Measurements from ENCODE around the gene OR1F1. TPM values are rescaled to one million over a fixed set of nuclear protein-coding genes. Genes with fewer than 3 reads are reported as not detected.

The OR1F1 gene
- total and polyA plus RNA-seq, 12 donors: not detected

GRCh38 chr16:3145660-3146059 is 42.3 kb upstream of the OR1F1 start:
- TF ChIP-seq CTCF (IDR thresholded peaks at IDR 0.05): no peak
- peaks cover 2 to 40% (median 18%) of the 10 kb centered on the region in 9 donors for H3K4me1 ChIP-seq
- no peaks in the 10 kb centered on the region for H3K9me3 ChIP-seq
- H3K36me3 ChIP-seq: peaks cover 0 to 27% (median 19%) of the 10 kb centered on the region in 9 donors
- no peak for ATAC-seq
- no peak overlapping the region for H3K4me3 ChIP-seq
- DNase-seq: no peak
- H3K27ac ChIP-seq: peak overlapping the region in 1 of 10 donors; percentile 94
- no peaks in the 10 kb centered on the region for H3K27me3 ChIP-seq
- WGBS, 2 donors: 69 to 72% methylated on average over 12 of the region's 12 CpGs
- intact Hi-C loops (cut with DNase I): no loop called here

DNA sequence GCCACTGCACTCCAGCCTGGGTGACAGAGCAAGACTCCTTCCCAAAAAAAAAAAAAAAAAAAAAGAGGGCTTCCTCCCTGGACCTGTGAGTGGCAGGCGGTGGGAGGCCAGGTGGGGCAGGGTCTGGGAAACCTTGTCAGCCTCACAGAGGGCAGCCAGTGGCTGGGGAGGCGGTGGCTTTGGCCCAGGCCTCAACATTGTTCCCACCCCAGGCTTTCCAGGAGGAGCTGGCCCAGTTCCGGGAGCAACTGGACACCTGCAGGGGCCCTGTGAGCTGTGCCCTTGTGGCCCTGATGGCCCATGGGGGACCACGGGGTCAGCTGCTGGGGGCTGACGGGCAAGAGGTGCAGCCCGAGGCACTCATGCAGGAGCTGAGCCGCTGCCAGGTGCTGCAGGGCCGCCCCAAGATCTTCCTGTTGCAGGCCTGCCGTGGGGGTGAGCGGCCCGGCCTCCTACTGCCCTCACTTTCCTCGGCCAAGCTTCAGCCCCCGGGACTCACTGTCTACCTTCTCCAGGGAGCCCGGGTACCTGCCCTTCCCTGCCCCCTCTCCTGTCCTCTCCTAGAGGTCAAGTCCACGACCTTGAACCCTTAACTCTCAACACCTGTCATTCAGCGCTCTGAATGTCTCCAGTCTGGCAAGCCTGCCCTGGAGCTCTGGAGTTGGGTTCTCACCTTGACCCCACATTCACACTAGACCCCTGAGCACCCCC is 40.8 kb upstream of the OR1F1 start:
- peaks cover 0 to 7% (median 0%) of the 10 kb centered on the region in 7 donors for H3K27me3 ChIP-seq
- no peak for DNase-seq
- intact Hi-C loops (cut with DNase I): no loop called here
- H3K27ac ChIP-seq: no peak overlapping the region
- no peak overlapping the region for H3K4me3 ChIP-seq
- no peak for TF ChIP-seq CTCF (IDR thresholded peaks at IDR 0.05)
- WGBS, 2 donors: 89 to 94% methylated on average over 15 to 16 of the region's 16 CpGs
- H3K9me3 ChIP-seq: no peaks in the 10 kb centered on the region
- ATAC-seq: no peak
- peaks cover 0 to 11% (median 6%) of the 10 kb centered on the region in 9 donors for H3K36me3 ChIP-seq
- H3K4me1 ChIP-seq: peaks cover 5 to 56% (median 32%) of the 10 kb centered on the region in 9 donors

DNA sequence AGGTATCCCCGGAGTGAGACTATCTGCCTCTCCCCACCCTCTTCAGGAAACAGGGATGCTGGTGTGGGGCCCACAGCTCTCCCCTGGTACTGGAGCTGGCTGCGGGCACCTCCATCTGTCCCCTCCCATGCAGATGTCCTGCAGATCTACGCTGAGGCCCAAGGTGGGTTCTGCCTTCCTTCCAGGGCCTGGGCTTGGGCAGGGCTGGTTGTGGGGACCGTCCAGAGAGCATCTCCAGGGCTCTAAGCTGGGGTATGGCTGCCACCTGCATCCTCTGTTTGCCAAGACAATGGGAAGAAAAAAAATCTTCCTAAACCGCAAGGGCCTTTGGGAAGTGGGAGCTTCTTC is 40.3 kb upstream of the OR1F1 start:
- no peaks in the 10 kb centered on the region for H3K9me3 ChIP-seq
- H3K27ac ChIP-seq: no peak overlapping the region
- DNase-seq (no peak), ATAC-seq (no peak)
- 91 to 92% methylated on average over 5 of the region's 5 CpGs for WGBS, 2 donors
- H3K4me3 ChIP-seq: no peak overlapping the region
- TF ChIP-seq CTCF (IDR thresholded peaks at IDR 0.05): no peak
- intact Hi-C loops (cut with DNase I): no loop called here
- H3K27me3 ChIP-seq: peaks cover 0 to 12% (median 0%) of the 10 kb centered on the region in 7 donors
- peaks cover 0 to 6% (median under 1%) of the 10 kb centered on the region in 9 donors for H3K36me3 ChIP-seq
- peaks cover 5 to 59% (median 37%) of the 10 kb centered on the region in 9 donors for H3K4me1 ChIP-seq

- TF ChIP-seq CTCF (IDR thresholded peaks at IDR 0.05): no peak
- Histone ChIP-seq H3K27ac (peak overlapping the region in 1 of 10 donors; percentile 87), H3K4me3 (no peak overlapping the region), H3K27me3 (peaks cover 0 to 14% (median 0%) of the 10 kb centered on the region in 7 donors), H3K4me1 (peaks cover 5 to 52% (median 38%) of the 10 kb centered on the region in 9 donors), H3K9me3 (peaks cover 0 to under 1% (median 0%) of the 10 kb centered on the region in 11 donors), H3K36me3 (no peaks in the 10 kb centered on the region)
- no peak for ATAC-seq
- 94 to 95% methylated on average over 13 of the region's 13 CpGs for WGBS, 2 donors
- intact Hi-C loops (cut with DNase I): no loop called here
- no peak for DNase-seq
These were observed 39.5 kb upstream of the OR1F1 start for GRCh38 chr16:3148256-3149192.

Measured in heart right ventricle (tissue), 16 donors.